GM12864 (cell line): Measurements from ENCODE around the gene OR9Q1.

Experiments used
- DNase-seq: peaks from one replicate; pipeline ENCODE4 v3.0.0-alpha.2; 2011; ENCODE audit warnings: low read depth
- H3K4me3 ChIP-seq: 2 replicates; pipeline ENCODE4 v1.5.1; 2011; ENCODE audit warnings: mild to moderate bottlenecking, low read depth, low read length, control low read depth
- CTCF ChIP-seq: IDR thresholded peaks from 2 replicates; pipeline ENCODE4 v1.5.1; 2011; ENCODE audit warnings: low read depth, mild to moderate bottlenecking, moderate library complexity, low read length, control low read depth, inconsistent platforms; ENCODE audit errors: missing control alignments

The OR9Q1 gene

DNA sequence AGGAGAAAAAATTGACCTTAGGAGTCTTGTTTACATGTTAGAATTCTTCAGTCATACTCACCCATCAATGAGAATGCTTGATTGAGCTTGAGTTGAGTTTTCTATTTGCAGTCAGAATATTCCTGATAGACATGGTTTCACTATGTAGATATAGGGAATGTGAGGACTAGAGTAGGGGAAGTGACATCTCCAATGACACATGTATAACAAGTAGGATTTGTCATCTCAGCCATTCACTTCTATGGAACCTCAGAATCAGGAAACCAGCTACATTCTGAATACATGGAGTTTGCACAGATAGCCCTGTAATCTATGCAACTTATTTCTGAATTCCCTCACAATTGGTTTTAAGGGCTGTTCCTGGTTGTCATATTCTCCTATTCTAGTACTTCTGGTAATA, 20.1 kb upstream of the OR9Q1 start:
- no peak for TF ChIP-seq CTCF

DNA sequence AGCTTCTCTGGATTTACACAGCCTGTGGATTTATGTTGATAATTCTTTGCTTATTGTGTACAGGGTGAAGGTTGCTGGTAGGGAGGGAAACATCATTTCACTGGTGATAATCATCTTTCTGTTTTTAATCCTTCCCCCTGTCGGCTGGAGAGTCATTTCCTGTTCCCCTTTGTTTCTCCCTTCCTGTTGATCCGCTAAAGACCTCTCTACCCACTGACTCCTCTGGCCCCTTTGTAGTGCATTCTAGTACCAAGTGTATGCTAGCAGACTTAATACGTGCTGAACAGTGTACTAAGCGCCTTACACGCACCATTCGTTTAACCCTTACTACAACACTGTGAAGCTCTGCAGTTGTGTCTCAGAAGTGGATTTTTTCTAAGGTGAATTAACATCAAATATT, 19.0 kb upstream of the OR9Q1 start:
- no peak for DNase-seq
- TF ChIP-seq CTCF: no peak
- no peak overlapping the region for H3K4me3 ChIP-seq

More for the DNA sequence above, 20.1 kb upstream of the OR9Q1 start:
- H3K4me3 ChIP-seq: no peak overlapping the region
- no peak for DNase-seq

- no peak for DNase-seq
- H3K4me3 ChIP-seq: no peak overlapping the region
- TF ChIP-seq CTCF: no peak
These were observed 16.7 kb upstream of the OR9Q1 start for GRCh38 chr11:58006940-58007339.

- no peak for DNase-seq
- TF ChIP-seq CTCF: no peak
These were observed 11.9 kb upstream of the OR9Q1 start for GRCh38 chr11:58011771-58012170.

GRCh38 chr11:58024601-58025091, 965 bp downstream of the OR9Q1 start:
- no peak overlapping the region for H3K4me3 ChIP-seq
- DNase-seq: no peak
- TF ChIP-seq CTCF: no peak

More at GRCh38 chr11:58011771-58012170, 11.9 kb upstream of the OR9Q1 start:
- no peak overlapping the region for H3K4me3 ChIP-seq

DNA sequence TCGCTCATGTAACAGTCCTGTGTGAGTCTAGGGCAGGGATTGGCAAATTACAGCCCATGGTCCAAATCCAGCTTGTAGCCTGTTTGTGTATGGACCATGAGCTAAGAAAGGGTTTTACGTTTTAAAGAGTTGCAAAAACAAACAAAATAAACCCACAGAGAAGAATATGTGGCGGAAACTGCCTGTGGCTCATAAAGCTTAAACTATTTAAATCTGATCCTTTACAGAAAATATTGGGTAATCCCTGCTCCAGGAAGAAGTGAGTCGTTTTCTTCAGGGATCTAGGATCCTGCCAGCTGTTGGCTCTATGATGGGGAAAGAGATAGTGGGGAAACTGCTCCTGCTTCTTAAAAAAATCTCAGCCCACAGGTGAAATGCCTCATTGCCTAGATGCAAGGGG, 3.7 kb downstream of the OR9Q1 start:
- no peak for DNase-seq
- H3K4me3 ChIP-seq: no peak overlapping the region
- no peak for TF ChIP-seq CTCF

DNA sequence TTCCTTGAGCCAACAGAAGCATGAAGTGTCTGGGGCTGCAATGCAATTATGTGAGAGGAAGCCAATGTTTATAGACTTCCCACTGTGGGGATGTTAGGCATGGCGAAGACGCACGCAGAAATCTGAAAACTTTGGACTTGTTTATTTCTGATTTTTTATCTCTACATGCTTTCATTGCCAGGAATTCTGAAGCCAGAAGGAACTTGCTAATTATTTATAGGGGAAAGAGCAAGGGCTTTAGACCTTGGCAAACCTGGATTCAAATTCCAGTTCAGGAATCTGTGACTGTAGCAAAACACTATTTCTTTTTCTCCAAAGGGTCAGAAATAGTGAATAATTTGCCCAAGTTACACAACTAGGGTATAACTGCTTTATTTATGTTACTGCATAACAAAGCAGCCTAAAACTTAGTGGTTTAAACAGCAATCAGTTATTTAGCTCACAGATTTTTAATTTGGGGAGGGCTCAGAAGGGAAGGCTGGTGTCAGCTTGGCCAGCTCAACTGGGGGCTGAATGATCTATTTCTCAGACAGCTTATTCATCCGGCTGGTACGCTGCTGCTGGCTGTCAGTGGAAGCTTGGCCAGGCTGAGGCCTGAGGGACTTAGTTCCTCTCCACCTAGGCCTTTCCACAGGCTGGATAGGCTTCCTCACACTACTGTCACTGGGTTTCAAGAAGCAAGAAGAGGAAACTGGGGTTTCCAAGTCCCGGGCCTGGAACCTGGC, 5.2 kb downstream of the OR9Q1 start:
- H3K4me3 ChIP-seq: no peak overlapping the region
- DNase-seq: no peak
- no peak for TF ChIP-seq CTCF
